ENCODE data around the gene CCRL2.

CCRL2 gene

GRCh38 chr3:46417841-46418611 is 11.0 kb downstream of the CCRL2 start:
- Histone ChIP-seq H2BK12ac (ENCODE audit: low read length) (no peak overlapping the region), H3K4ac (ENCODE audit: low read length) (no peak overlapping the region), H3K79me1 (ENCODE audit: low read depth, low read length) (no peaks in the 10 kb centered on the region), H4K91ac (ENCODE audit: low read depth, low read length, poor library complexity) (no peak overlapping the region), H3K14ac (ENCODE audit: low read length) (no peak overlapping the region), H3K27ac (replicated peaks; ENCODE audit: low read length) (no peak overlapping the region), H2BK120ac (ENCODE audit: low read depth, low read length) (no peak overlapping the region), H3K36me3 (replicated peaks in 1 of 2; ENCODE audit: control insufficient read depth in 2 of 2, insufficient read depth in 2 of 2, low read length in 2 of 2) (no peaks in the 10 kb centered on the region), H3K4me2 (ENCODE audit: insufficient read depth, low read length, poor library complexity, severe bottlenecking) (no peak overlapping the region), H3K18ac (ENCODE audit: low read length) (peak overlapping the region; percentile 60), H3K27me3 (ENCODE audit: control insufficient read depth in 3 of 3, insufficient read depth in 3 of 3, low read depth in 1 of 3, low read length in 3 of 3) (no peaks in the 10 kb centered on the region), H3K9ac (ENCODE audit: low read depth, low read length, poor library complexity) (no peak overlapping the region), H4K8ac (ENCODE audit: low read depth, low read length) (no peak overlapping the region), H2AFZ (ENCODE audit: low read length) (no peak overlapping the region), H3K9me3 (replicated peaks in 1 of 2; ENCODE audit: control insufficient read depth in 2 of 2, insufficient read depth in 1 of 2, low read depth in 1 of 2, low read length in 2 of 2) (no peaks in the 10 kb centered on the region), H2BK5ac (ENCODE audit: low read length) (no peak overlapping the region), H2BK15ac (ENCODE audit: low read length) (no peak overlapping the region), H3K23ac (ENCODE audit: low read depth, low read length, poor library complexity) (no peak overlapping the region), H3K4me3 (ENCODE audit: low read length in 2 of 2) (no peak overlapping the region), H2AK5ac (ENCODE audit: low read depth, low read length) (no peak overlapping the region), H3K4me1 (ENCODE audit: control insufficient read depth in 2 of 2, insufficient read depth in 1 of 2, low read depth in 1 of 2, low read length in 2 of 2) (no peaks in the 10 kb centered on the region)
- no peak for DNase-seq (ENCODE audit: low spot score)
- no CpG with 5 or more reads among the region's 9 CpGs for WGBS, 2 donors (ENCODE audit: extremely low coverage in 2 of 2, insufficient read length in 2 of 2, insufficient replicate concordance in 1 of 2)

- Histone ChIP-seq H2AFZ (ENCODE audit: low read length) (no peak overlapping the region), H3K4me2 (ENCODE audit: insufficient read depth, low read length, poor library complexity, severe bottlenecking) (no peak overlapping the region), H2BK120ac (ENCODE audit: low read depth, low read length) (no peak overlapping the region), H3K79me1 (ENCODE audit: low read depth, low read length) (no peaks in the 10 kb centered on the region), H3K4me1 (ENCODE audit: control insufficient read depth in 2 of 2, insufficient read depth in 1 of 2, low read depth in 1 of 2, low read length in 2 of 2) (no peaks in the 10 kb centered on the region), H2BK5ac (ENCODE audit: low read length) (no peak overlapping the region), H2BK12ac (ENCODE audit: low read length) (no peak overlapping the region), H3K14ac (ENCODE audit: low read length) (peak overlapping the region; percentile 64), H4K91ac (ENCODE audit: low read depth, low read length, poor library complexity) (no peak overlapping the region), H3K4me3 (ENCODE audit: low read length in 2 of 2) (no peak overlapping the region), H3K4ac (ENCODE audit: low read length) (no peak overlapping the region), H2BK15ac (ENCODE audit: low read length) (no peak overlapping the region), H4K8ac (ENCODE audit: low read depth, low read length) (no peak overlapping the region), H3K27ac (replicated peaks; ENCODE audit: low read length) (no peak overlapping the region), H3K27me3 (ENCODE audit: control insufficient read depth in 3 of 3, insufficient read depth in 3 of 3, low read depth in 1 of 3, low read length in 3 of 3) (no peaks in the 10 kb centered on the region), H2AK5ac (ENCODE audit: low read depth, low read length) (no peak overlapping the region), H3K36me3 (replicated peaks in 1 of 2; ENCODE audit: control insufficient read depth in 2 of 2, insufficient read depth in 2 of 2, low read length in 2 of 2) (no peaks in the 10 kb centered on the region), H3K18ac (ENCODE audit: low read length) (no peak overlapping the region), H3K9me3 (replicated peaks in 1 of 2; ENCODE audit: control insufficient read depth in 2 of 2, insufficient read depth in 1 of 2, low read depth in 1 of 2, low read length in 2 of 2) (no peaks in the 10 kb centered on the region), H3K23ac (ENCODE audit: low read depth, low read length, poor library complexity) (no peak overlapping the region), H3K9ac (ENCODE audit: low read depth, low read length, poor library complexity) (no peak overlapping the region)
- no CpG with 5 or more reads among the region's 4 CpGs for whole genome bisulfite sequencing, 2 donors (ENCODE audit: extremely low coverage in 2 of 2, insufficient read length in 2 of 2, insufficient replicate concordance in 1 of 2)
- no peak for DNase-seq (ENCODE audit: low spot score)
Observed at GRCh38 chr3:46419816-46420215, 12.8 kb downstream of the CCRL2 start.

DNA sequence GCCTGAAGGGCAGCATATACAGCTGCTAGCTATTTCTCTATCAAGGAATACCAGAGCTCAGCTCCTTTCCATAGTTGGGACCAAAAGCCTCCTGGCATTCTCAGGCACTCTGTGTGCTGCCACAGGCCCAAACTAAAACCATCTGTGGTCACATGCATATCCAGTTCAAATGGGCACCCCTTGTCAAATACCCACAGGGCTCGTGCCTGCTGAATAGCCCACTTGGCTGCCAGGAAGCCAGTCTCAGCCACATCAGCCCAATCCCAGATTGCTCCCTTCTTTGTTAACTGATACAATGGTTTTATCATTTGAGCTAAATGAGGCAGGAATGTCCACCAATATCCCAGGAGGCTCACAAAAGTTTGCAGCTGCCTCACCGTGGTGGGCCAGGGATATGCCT is 13.9 kb downstream of the CCRL2 start:
- no peak overlapping the region for H2AFZ ChIP-seq (ENCODE audit: low read length)
- H2BK12ac ChIP-seq (ENCODE audit: low read length), result no peak overlapping the region
- no peak overlapping the region for H3K4ac ChIP-seq (ENCODE audit: low read length)
- H3K23ac ChIP-seq (ENCODE audit: low read depth, low read length, poor library complexity), result no peak overlapping the region
- no peak for DNase-seq (ENCODE audit: low spot score)
- no peaks in the 10 kb centered on the region for H3K27me3 ChIP-seq (ENCODE audit: control insufficient read depth in 3 of 3, insufficient read depth in 3 of 3, low read depth in 1 of 3, low read length in 3 of 3)
- H3K9ac ChIP-seq (ENCODE audit: low read depth, low read length, poor library complexity), result no peak overlapping the region
- no peak overlapping the region for H4K8ac ChIP-seq (ENCODE audit: low read depth, low read length)
- H2BK15ac ChIP-seq (ENCODE audit: low read length), result no peak overlapping the region
- H3K14ac ChIP-seq (ENCODE audit: low read length), result no peak overlapping the region
- H3K4me1 ChIP-seq (ENCODE audit: control insufficient read depth in 2 of 2, insufficient read depth in 1 of 2, low read depth in 1 of 2, low read length in 2 of 2), result no peaks in the 10 kb centered on the region
- no peak overlapping the region for H4K91ac ChIP-seq (ENCODE audit: low read depth, low read length, poor library complexity)
- no peak overlapping the region for H2AK5ac ChIP-seq (ENCODE audit: low read depth, low read length)
- H3K9me3 ChIP-seq (replicated peaks in 1 of 2; ENCODE audit: control insufficient read depth in 2 of 2, insufficient read depth in 1 of 2, low read depth in 1 of 2, low read length in 2 of 2), result no peaks in the 10 kb centered on the region
- H3K4me2 ChIP-seq (ENCODE audit: insufficient read depth, low read length, poor library complexity, severe bottlenecking), result no peak overlapping the region
- whole genome bisulfite sequencing, 2 donors (ENCODE audit: extremely low coverage in 2 of 2, insufficient read length in 2 of 2, insufficient replicate concordance in 1 of 2), result no CpG with 5 or more reads among the region's 2 CpGs
- no peak overlapping the region for H3K4me3 ChIP-seq (ENCODE audit: low read length in 2 of 2)
- no peak overlapping the region for H3K27ac ChIP-seq (replicated peaks; ENCODE audit: low read length)
- no peaks in the 10 kb centered on the region for H3K36me3 ChIP-seq (replicated peaks in 1 of 2; ENCODE audit: control insufficient read depth in 2 of 2, insufficient read depth in 2 of 2, low read length in 2 of 2)
- no peak overlapping the region for H3K18ac ChIP-seq (ENCODE audit: low read length)
- no peak overlapping the region for H2BK5ac ChIP-seq (ENCODE audit: low read length)
- H2BK120ac ChIP-seq (ENCODE audit: low read depth, low read length), result no peak overlapping the region
- H3K79me1 ChIP-seq (ENCODE audit: low read depth, low read length), result no peaks in the 10 kb centered on the region

DNA sequence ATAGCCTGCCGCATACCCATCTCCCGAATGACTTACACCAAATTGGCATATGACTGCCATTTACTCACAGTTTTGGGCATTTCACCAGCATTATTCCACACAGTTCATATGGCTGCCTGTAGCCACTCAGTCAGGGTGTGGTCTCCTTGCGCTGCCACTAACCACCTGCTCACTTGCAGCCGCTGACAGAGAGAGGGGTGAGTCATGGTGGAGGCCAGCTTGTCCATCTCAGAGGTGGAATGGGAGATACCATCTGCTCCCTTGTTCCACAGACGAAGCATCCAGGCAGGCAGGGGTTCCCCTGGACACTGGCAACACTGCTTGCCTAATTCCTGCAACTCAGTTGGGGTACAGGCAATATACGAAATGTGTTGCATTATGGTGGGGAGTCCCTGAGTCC is 15.6 kb downstream of the CCRL2 start:
- Histone ChIP-seq H3K27ac (replicated peaks; ENCODE audit: low read length) (no peak overlapping the region), H3K9me3 (replicated peaks in 1 of 2; ENCODE audit: control insufficient read depth in 2 of 2, insufficient read depth in 1 of 2, low read depth in 1 of 2, low read length in 2 of 2) (no peaks in the 10 kb centered on the region), H3K9ac (ENCODE audit: low read depth, low read length, poor library complexity) (no peak overlapping the region), H3K4me2 (ENCODE audit: insufficient read depth, low read length, poor library complexity, severe bottlenecking) (no peak overlapping the region), H3K4me1 (ENCODE audit: control insufficient read depth in 2 of 2, insufficient read depth in 1 of 2, low read depth in 1 of 2, low read length in 2 of 2) (no peaks in the 10 kb centered on the region), H2BK12ac (ENCODE audit: low read length) (no peak overlapping the region), H3K23ac (ENCODE audit: low read depth, low read length, poor library complexity) (no peak overlapping the region), H2AK5ac (ENCODE audit: low read depth, low read length) (no peak overlapping the region), H4K8ac (ENCODE audit: low read depth, low read length) (no peak overlapping the region), H2AFZ (ENCODE audit: low read length) (no peak overlapping the region), H3K27me3 (ENCODE audit: control insufficient read depth in 3 of 3, insufficient read depth in 3 of 3, low read depth in 1 of 3, low read length in 3 of 3) (no peaks in the 10 kb centered on the region), H4K91ac (ENCODE audit: low read depth, low read length, poor library complexity) (no peak overlapping the region), H3K18ac (ENCODE audit: low read length) (no peak overlapping the region), H3K14ac (ENCODE audit: low read length) (no peak overlapping the region), H3K4me3 (ENCODE audit: low read length in 2 of 2) (no peak overlapping the region), H3K36me3 (replicated peaks in 1 of 2; ENCODE audit: control insufficient read depth in 2 of 2, insufficient read depth in 2 of 2, low read length in 2 of 2) (no peaks in the 10 kb centered on the region), H3K79me1 (ENCODE audit: low read depth, low read length) (no peaks in the 10 kb centered on the region), H3K4ac (ENCODE audit: low read length) (no peak overlapping the region), H2BK15ac (ENCODE audit: low read length) (no peak overlapping the region), H2BK5ac (ENCODE audit: low read length) (no peak overlapping the region), H2BK120ac (ENCODE audit: low read depth, low read length) (no peak overlapping the region)
- WGBS, 2 donors (ENCODE audit: extremely low coverage in 2 of 2, insufficient read length in 2 of 2, insufficient replicate concordance in 1 of 2), result no CpG with 5 or more reads among the region's 6 CpGs
- DNase-seq (ENCODE audit: low spot score), result no peak
